ENCODE measurements around the gene PAIP2.

Gene PAIP2

GRCh38 chr5:139394654-139395566 is 53.3 kb downstream of the PAIP2 start, which contains the start of gene PROB1:
Gene PROB1, minus strand, starts transcription at chr5:139395104. Its CDS starts 23 bp downstream, at chr5:139395081.
- peak within 1 kb of the TSS; percentile 47 for H4K91ac ChIP-seq (ENCODE audit: low read length)
- H2BK120ac ChIP-seq (ENCODE audit: low read depth, low read length), result no peak within 1 kb of the TSS
- 24% methylated on average over 58 of the region's 76 CpGs for WGBS
- no peaks in the 10 kb centered on the region for H3K9me3 ChIP-seq (ENCODE audit: control insufficient read depth, low read length)
- no peak within 1 kb of the TSS for H3K14ac ChIP-seq (ENCODE audit: low read length in 2 of 2)
- peak within 1 kb of the TSS in 1 of 2 experiments; percentile 35 for H3K18ac ChIP-seq (ENCODE audit: low read depth in 1 of 2, low read length in 2 of 2)
- H3K36me3 ChIP-seq (ENCODE audit: control insufficient read depth in 1 of 2, insufficient read depth in 2 of 2, low read depth in 1 of 2, low read length in 2 of 2), result peaks cover 0 to 7% of the 10 kb centered on the region in 2 experiments
- H3K9ac ChIP-seq (ENCODE audit: low read length), result peak within 1 kb of the TSS; percentile 65
- no peak within 1 kb of the TSS for H3K27ac ChIP-seq (ENCODE audit: low read length, poor library complexity, severe bottlenecking)
- H3K4me2 ChIP-seq (ENCODE audit: low read length, poor library complexity, severe bottlenecking), result peak within 1 kb of the TSS; percentile 27
- no peak within 1 kb of the TSS for H2BK12ac ChIP-seq (ENCODE audit: low read length in 2 of 2)
- H3K23ac ChIP-seq (ENCODE audit: low read length in 2 of 2), result peak within 1 kb of the TSS in 1 of 2 experiments; percentile 57
- H2AFZ ChIP-seq (ENCODE audit: low read depth, low read length), result no peak within 1 kb of the TSS
- peak within 1 kb of the TSS; percentile 64 for H4K8ac ChIP-seq (ENCODE audit: low read length)
- no peak within 1 kb of the TSS for H3K4ac ChIP-seq (ENCODE audit: low read depth in 1 of 2, low read length in 2 of 2)
- H2AK5ac ChIP-seq (ENCODE audit: low read length, severe bottlenecking), result no peak within 1 kb of the TSS
- H3K4me3 ChIP-seq (ENCODE audit: insufficient read depth in 1 of 2, low read depth in 1 of 2, low read length in 2 of 2), result peak within 1 kb of the TSS; percentile 30 to 65
- peaks cover 18 to 29% of the 10 kb centered on the region in 2 experiments for H3K27me3 ChIP-seq (ENCODE audit: control insufficient read depth in 1 of 2, insufficient read depth in 1 of 2, low read length in 2 of 2)
- H3K79me1 ChIP-seq (replicated peaks; ENCODE audit: low read length, poor library complexity, severe bottlenecking), result no peaks in the 10 kb centered on the region
- peaks cover 32% of the 10 kb centered on the region for H3K4me1 ChIP-seq (ENCODE audit: control insufficient read depth, insufficient read depth, low read depth, low read length)
- peak; percentile 22 for DNase-seq
- H2BK5ac ChIP-seq (ENCODE audit: low read depth, low read length, poor library complexity, severe bottlenecking), result no peak within 1 kb of the TSS
- H2BK15ac ChIP-seq (ENCODE audit: low read depth, poor library complexity, severe bottlenecking), result peak within 1 kb of the TSS; percentile 95

DNA sequence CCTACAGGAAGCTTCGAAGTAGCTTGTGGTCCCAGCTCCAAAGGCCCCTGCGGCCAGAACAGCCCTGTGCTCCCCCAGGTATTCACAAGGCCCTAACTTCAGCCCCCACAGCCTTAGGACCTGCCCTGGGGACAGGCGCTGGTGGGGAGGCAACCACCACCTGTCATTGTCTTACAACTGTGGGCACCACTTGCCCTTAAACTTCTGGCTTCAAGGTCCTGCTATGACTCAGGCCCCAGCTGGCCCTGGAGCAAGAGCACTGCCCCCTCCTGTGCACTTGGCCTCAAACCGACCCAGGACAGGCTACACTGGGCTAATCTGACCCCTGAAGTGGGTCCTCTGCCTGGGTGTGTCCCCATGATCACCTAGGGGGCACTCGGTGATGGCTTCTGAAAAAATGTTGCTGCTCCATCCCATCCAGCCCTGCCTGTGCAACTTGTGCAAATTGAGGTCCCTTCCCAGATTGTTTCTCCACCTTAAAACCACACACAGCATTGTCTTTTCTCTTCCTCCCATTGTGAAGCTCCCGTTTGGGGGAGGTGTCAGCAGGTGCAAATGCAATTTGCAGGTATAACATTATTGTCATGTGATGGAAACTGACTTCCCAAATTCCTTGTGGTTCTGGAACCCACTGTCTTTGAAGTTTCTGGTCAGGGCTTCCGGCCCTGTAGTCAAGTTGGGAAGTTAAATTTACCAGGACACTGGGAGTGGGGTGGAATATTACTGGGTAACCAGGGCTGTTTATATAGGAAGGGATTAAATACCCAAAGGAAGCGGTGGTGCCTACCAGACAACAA is 54.4 kb downstream of the PAIP2 start:
- Histone ChIP-seq H2AK5ac (ENCODE audit: low read length, severe bottlenecking) (no peak overlapping the region), H3K9me3 (ENCODE audit: control insufficient read depth, low read length) (no peaks in the 10 kb centered on the region), H2BK120ac (ENCODE audit: low read depth, low read length) (no peak overlapping the region), H3K79me1 (replicated peaks; ENCODE audit: low read length, poor library complexity, severe bottlenecking) (no peaks in the 10 kb centered on the region), H2AFZ (ENCODE audit: low read depth, low read length) (no peak overlapping the region), H3K27me3 (ENCODE audit: control insufficient read depth in 1 of 2, insufficient read depth in 1 of 2, low read length in 2 of 2) (peaks cover 18 to 29% of the 10 kb centered on the region in 2 experiments), H3K4me2 (ENCODE audit: low read length, poor library complexity, severe bottlenecking) (no peak overlapping the region), H3K9ac (ENCODE audit: low read length) (no peak overlapping the region), H3K4ac (ENCODE audit: low read depth in 1 of 2, low read length in 2 of 2) (no peak overlapping the region), H2BK12ac (ENCODE audit: low read length in 2 of 2) (no peak overlapping the region), H3K4me1 (ENCODE audit: control insufficient read depth, insufficient read depth, low read depth, low read length) (peaks cover 32% of the 10 kb centered on the region), H2BK5ac (ENCODE audit: low read depth, low read length, poor library complexity, severe bottlenecking) (no peak overlapping the region), H3K4me3 (ENCODE audit: insufficient read depth in 1 of 2, low read depth in 1 of 2, low read length in 2 of 2) (no peak overlapping the region), H4K8ac (ENCODE audit: low read length) (no peak overlapping the region), H3K36me3 (ENCODE audit: control insufficient read depth in 1 of 2, insufficient read depth in 2 of 2, low read depth in 1 of 2, low read length in 2 of 2) (peaks cover under 1 to 13% of the 10 kb centered on the region in 2 experiments), H3K18ac (ENCODE audit: low read depth in 1 of 2, low read length in 2 of 2) (no peak overlapping the region), H3K14ac (ENCODE audit: low read length in 2 of 2) (no peak overlapping the region), H3K27ac (ENCODE audit: low read length, poor library complexity, severe bottlenecking) (no peak overlapping the region), H4K91ac (ENCODE audit: low read length) (no peak overlapping the region), H3K23ac (ENCODE audit: low read length in 2 of 2) (no peak overlapping the region), H2BK15ac (ENCODE audit: low read depth, poor library complexity, severe bottlenecking) (no peak overlapping the region)
- WGBS, result 79% methylated on average over 7 of the region's 8 CpGs
- peak; percentile 30 for DNase-seq

DNA sequence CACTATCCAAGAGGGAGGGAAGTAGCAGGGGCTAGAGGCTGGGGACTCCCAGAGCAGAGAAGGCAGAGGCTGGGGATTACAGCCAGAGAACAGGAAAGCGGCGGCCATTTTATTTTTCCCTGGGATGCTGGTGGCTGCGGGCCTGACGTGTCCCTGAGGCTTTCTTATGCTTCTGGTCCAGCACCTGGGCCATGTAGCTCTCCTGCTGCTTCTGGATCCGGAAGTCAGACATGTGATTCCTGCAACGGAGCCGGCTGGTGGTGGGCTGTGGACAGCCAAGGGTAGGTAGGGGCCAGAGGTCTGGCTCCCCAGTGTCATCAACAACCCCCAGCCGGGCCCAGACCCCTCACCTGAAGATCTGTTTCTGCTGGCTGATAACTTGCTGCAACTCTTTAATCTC is 55.0 kb downstream of the PAIP2 start:
- H3K4me1 ChIP-seq (ENCODE audit: control insufficient read depth, insufficient read depth, low read depth, low read length), result peaks cover 32% of the 10 kb centered on the region
- no peak overlapping the region for H2BK12ac ChIP-seq (ENCODE audit: low read length in 2 of 2)
- H4K8ac ChIP-seq (ENCODE audit: low read length), result no peak overlapping the region
- H3K27ac ChIP-seq (ENCODE audit: low read length, poor library complexity, severe bottlenecking), result no peak overlapping the region
- H4K91ac ChIP-seq (ENCODE audit: low read length), result no peak overlapping the region
- no peak overlapping the region for H2BK120ac ChIP-seq (ENCODE audit: low read depth, low read length)
- no peak overlapping the region for H3K18ac ChIP-seq (ENCODE audit: low read depth in 1 of 2, low read length in 2 of 2)
- H3K9me3 ChIP-seq (ENCODE audit: control insufficient read depth, low read length), result no peaks in the 10 kb centered on the region
- DNase-seq, result no peak
- H3K9ac ChIP-seq (ENCODE audit: low read length), result no peak overlapping the region
- H2BK15ac ChIP-seq (ENCODE audit: low read depth, poor library complexity, severe bottlenecking), result peak overlapping the region; percentile 23
- H3K27me3 ChIP-seq (ENCODE audit: control insufficient read depth in 1 of 2, insufficient read depth in 1 of 2, low read length in 2 of 2), result peaks cover 18 to 29% of the 10 kb centered on the region in 2 experiments
- no peak overlapping the region for H3K14ac ChIP-seq (ENCODE audit: low read length in 2 of 2)
- H3K36me3 ChIP-seq (ENCODE audit: control insufficient read depth in 1 of 2, insufficient read depth in 2 of 2, low read depth in 1 of 2, low read length in 2 of 2), result peaks cover 7 to 18% of the 10 kb centered on the region in 2 experiments
- H2AFZ ChIP-seq (ENCODE audit: low read depth, low read length), result no peak overlapping the region
- H2BK5ac ChIP-seq (ENCODE audit: low read depth, low read length, poor library complexity, severe bottlenecking), result no peak overlapping the region
- no peak overlapping the region for H3K23ac ChIP-seq (ENCODE audit: low read length in 2 of 2)
- no peak overlapping the region for H3K4me2 ChIP-seq (ENCODE audit: low read length, poor library complexity, severe bottlenecking)
- H3K4me3 ChIP-seq (ENCODE audit: insufficient read depth in 1 of 2, low read depth in 1 of 2, low read length in 2 of 2), result no peak overlapping the region
- no peak overlapping the region for H2AK5ac ChIP-seq (ENCODE audit: low read length, severe bottlenecking)
- no peaks in the 10 kb centered on the region for H3K79me1 ChIP-seq (replicated peaks; ENCODE audit: low read length, poor library complexity, severe bottlenecking)
- 89% methylated on average over 7 of the region's 8 CpGs for WGBS
- no peak overlapping the region for H3K4ac ChIP-seq (ENCODE audit: low read depth in 1 of 2, low read length in 2 of 2)

DNA sequence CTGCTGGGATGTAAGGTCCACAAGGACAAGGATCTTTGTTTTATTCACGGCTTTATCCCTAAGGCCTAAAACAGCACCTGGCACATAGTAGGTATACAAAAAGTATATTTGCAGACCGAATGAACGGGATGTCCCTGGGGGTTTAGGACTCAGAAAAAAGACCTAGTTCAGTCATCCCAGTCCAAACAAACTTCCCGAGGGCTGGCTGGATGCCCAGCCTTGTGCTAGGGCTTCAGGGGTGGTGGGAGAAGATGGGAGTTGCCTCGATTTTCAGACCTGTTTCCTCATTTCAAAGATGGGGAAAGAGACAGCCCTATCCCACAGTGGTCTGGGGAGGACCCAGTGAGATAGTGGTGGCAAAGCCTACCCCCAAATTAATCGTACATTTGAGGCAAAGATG is 56.3 kb downstream of the PAIP2 start:
- no peak overlapping the region for H3K4me2 ChIP-seq (ENCODE audit: low read length, poor library complexity, severe bottlenecking)
- no peak overlapping the region for H2BK5ac ChIP-seq (ENCODE audit: low read depth, low read length, poor library complexity, severe bottlenecking)
- no peak overlapping the region for H2BK120ac ChIP-seq (ENCODE audit: low read depth, low read length)
- H3K36me3 ChIP-seq (ENCODE audit: control insufficient read depth in 1 of 2, insufficient read depth in 2 of 2, low read depth in 1 of 2, low read length in 2 of 2), result peaks cover 7 to 20% of the 10 kb centered on the region in 2 experiments
- H3K23ac ChIP-seq (ENCODE audit: low read length in 2 of 2), result no peak overlapping the region
- no peak overlapping the region for H4K91ac ChIP-seq (ENCODE audit: low read length)
- no peaks in the 10 kb centered on the region for H3K9me3 ChIP-seq (ENCODE audit: control insufficient read depth, low read length)
- peaks cover 18 to 26% of the 10 kb centered on the region in 2 experiments for H3K27me3 ChIP-seq (ENCODE audit: control insufficient read depth in 1 of 2, insufficient read depth in 1 of 2, low read length in 2 of 2)
- WGBS, result 77% methylated on average over 6 of the region's 6 CpGs
- DNase-seq, result no peak
- no peak overlapping the region for H3K9ac ChIP-seq (ENCODE audit: low read length)
- H3K79me1 ChIP-seq (replicated peaks; ENCODE audit: low read length, poor library complexity, severe bottlenecking), result peaks cover 6% of the 10 kb centered on the region
- peaks cover 23% of the 10 kb centered on the region for H3K4me1 ChIP-seq (ENCODE audit: control insufficient read depth, insufficient read depth, low read depth, low read length)
- no peak overlapping the region for H2BK15ac ChIP-seq (ENCODE audit: low read depth, poor library complexity, severe bottlenecking)
- H3K14ac ChIP-seq (ENCODE audit: low read length in 2 of 2), result no peak overlapping the region
- no peak overlapping the region for H2AK5ac ChIP-seq (ENCODE audit: low read length, severe bottlenecking)
- no peak overlapping the region for H3K4ac ChIP-seq (ENCODE audit: low read depth in 1 of 2, low read length in 2 of 2)
- no peak overlapping the region for H2AFZ ChIP-seq (ENCODE audit: low read depth, low read length)
- H2BK12ac ChIP-seq (ENCODE audit: low read length in 2 of 2), result no peak overlapping the region
- H3K27ac ChIP-seq (ENCODE audit: low read length, poor library complexity, severe bottlenecking), result no peak overlapping the region
- no peak overlapping the region for H3K4me3 ChIP-seq (ENCODE audit: insufficient read depth in 1 of 2, low read depth in 1 of 2, low read length in 2 of 2)
- H4K8ac ChIP-seq (ENCODE audit: low read length), result no peak overlapping the region
- H3K18ac ChIP-seq (ENCODE audit: low read depth in 1 of 2, low read length in 2 of 2), result no peak overlapping the region

Data from mesenchymal stem cell (in vitro differentiated cells and primary cell).